GM13976 (cell line): ENCODE data around the gene PRMT7.

ENCODE experiments used
- DNase-seq: peaks from one replicate; pipeline ENCODE4 v3.0.0; 2012; ENCODE audit warnings: low spot score
- in situ Hi-C: fragments of 300-500 bp; cut with MboI; formaldehyde crosslinking; loops from one replicate; pipeline ENCODE4 v1.12.0; 2022; ENCODE audit warnings: low sequenced_read_pairs, mixed read lengths, inconsistent platforms; ENCODE audit not compliant: unreplicated experiment
- TF ChIP-seq, protein P1 (sequence below): IDR thresholded peaks from 2 replicates; pipeline ENCODE4 v1.5.1; 2012; ENCODE audit warnings: borderline replicate concordance, mild to moderate bottlenecking; ENCODE audit not compliant: insufficient read depth; ENCODE audit errors: extremely low read depth, missing control alignments, control extremely low read depth

Gene PRMT7

GRCh38 chr16:68396481-68396880 is 85.7 kb downstream of the PRMT7 start:
- no peak for DNase-seq
- in situ Hi-C loops: no loop called here
- TF ChIP-seq, protein P1, sequence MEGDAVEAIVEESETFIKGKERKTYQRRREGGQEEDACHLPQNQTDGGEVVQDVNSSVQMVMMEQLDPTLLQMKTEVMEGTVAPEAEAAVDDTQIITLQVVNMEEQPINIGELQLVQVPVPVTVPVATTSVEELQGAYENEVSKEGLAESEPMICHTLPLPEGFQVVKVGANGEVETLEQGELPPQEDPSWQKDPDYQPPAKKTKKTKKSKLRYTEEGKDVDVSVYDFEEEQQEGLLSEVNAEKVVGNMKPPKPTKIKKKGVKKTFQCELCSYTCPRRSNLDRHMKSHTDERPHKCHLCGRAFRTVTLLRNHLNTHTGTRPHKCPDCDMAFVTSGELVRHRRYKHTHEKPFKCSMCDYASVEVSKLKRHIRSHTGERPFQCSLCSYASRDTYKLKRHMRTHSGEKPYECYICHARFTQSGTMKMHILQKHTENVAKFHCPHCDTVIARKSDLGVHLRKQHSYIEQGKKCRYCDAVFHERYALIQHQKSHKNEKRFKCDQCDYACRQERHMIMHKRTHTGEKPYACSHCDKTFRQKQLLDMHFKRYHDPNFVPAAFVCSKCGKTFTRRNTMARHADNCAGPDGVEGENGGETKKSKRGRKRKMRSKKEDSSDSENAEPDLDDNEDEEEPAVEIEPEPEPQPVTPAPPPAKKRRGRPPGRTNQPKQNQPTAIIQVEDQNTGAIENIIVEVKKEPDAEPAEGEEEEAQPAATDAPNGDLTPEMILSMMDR: peak; percentile 24

DNA sequence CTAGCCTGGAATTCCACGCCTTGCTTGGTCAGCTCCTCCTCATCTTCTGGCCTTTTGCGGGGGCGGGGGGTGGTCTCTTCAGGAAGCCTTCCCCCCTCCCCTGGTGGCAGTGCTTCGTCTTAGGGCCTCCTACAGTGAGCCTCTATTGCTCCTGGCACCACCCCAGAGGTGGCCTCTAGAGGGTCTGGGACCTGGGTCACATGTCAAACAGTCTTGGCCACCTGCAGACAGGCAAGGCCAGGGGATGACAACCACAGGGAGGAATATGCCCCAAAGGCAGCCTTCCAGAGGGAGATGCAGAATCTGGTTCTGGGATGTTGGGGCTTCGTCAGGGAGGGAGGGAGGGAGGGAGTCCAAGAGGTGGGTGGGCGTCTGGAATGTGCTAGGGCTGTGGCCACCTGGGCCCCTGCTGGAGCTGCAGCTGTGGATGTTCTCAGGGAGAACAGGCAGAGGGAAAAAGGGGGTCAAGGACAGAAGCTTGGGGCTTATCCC is 86.9 kb downstream of the PRMT7 start:
- in situ Hi-C loops: no loop called here
- no peak for DNase-seq
- TF ChIP-seq, protein P1: no peak

DNA sequence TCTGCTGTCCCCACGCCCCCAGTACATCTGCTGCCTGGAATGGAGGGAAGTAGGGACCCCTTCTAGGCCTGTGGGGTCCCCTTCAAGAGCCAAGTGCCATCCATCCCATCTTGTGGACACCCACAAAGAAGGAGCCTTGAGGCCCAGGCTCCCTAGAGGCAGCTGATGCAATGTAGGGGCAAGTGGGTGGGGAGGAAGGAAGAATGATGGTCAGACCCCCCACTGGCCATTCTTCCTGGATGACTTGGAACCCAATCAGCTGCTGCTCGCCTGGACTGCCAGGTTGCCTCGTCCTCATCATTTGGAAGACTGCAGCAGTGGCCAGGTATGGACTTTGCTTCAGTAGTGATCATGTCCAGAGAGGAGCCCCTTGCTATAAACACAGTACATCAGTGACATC is 88.6 kb downstream of the PRMT7 start:
- DNase-seq: no peak
- TF ChIP-seq, protein P1: no peak
- in situ Hi-C loops: no loop called here

GRCh38 chr16:68400083-68400923 is 89.5 kb downstream of the PRMT7 start:
- in situ Hi-C loops: no loop called here
- TF ChIP-seq, protein P1: no peak

DNA sequence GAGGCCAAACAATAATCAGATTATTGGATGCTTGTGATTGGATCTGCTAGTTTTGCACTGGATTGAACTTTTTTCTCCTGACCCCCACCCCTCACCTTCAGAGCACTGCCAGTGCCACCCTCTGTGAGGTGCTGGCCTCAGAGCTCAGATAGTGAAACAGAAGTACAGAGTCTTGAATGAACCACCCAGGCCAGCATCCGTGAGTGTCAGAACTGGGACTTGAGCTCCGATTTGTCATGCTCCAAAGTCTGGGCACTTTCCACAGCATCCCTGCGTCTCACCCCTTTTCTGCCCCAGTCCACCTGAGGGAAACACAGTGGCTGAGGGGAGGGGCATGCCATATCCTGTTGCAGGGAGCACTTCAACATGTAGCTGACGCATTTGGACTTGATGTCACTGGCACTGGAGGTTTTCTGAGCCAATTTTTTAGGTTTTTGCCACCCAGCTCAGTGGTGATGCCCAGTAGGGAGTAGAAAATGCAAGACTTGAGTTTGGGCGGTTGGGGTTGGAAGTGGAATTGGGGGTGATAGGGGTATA is 90.2 kb downstream of the PRMT7 start:
- in situ Hi-C loops: no loop called here
- TF ChIP-seq, protein P1: no peak
- no peak for DNase-seq

More at GRCh38 chr16:68400083-68400923, 89.5 kb downstream of the PRMT7 start:
- no peak for DNase-seq

DNA sequence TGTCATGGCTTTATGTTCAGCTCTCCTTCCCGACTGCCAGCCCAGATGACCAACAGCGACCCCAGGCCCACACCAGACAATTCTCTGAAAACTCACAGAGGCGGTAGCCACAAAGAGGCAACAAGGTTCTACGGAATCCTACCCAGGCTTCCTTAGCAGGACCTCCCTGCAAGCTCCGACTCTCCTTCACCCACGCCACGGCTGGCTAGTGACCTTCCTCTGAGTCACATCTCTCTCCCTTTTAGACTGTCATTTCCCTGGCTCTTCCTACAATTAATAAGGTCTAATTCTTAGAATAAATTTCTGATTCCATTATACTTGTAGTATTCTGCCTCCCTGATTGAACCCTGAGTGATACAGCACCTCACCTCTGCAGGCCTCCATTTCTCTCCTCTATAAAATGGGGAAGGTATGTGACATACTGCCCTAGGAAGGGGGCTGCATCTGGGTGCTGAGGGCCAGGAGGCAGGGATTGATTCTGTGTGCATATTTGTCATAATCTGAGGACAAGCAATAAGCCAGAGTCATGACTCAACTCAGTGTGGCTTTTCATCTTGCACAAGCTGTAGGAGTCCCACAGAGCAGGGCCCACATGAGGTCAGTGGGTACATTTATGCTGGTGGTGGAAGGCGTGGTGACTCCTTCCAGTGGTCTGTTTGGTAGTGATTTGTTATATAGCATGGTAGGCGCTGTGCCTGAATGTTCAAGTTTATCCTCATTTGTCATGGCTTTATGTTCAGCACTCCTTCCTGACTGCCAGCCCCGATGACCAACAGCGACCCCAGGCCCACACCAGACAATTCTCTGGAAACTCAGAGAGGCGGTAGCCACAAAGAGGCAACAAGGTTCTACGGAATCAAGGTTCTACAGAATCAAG is 91.3 kb downstream of the PRMT7 start:
- TF ChIP-seq, protein P1: no peak
- no peak for DNase-seq

More for the DNA sequence above, 91.3 kb downstream of the PRMT7 start:
- in situ Hi-C loops: no loop called here
